ENCODE results near the gene KHDRBS1.

KHDRBS1 gene, protein sequence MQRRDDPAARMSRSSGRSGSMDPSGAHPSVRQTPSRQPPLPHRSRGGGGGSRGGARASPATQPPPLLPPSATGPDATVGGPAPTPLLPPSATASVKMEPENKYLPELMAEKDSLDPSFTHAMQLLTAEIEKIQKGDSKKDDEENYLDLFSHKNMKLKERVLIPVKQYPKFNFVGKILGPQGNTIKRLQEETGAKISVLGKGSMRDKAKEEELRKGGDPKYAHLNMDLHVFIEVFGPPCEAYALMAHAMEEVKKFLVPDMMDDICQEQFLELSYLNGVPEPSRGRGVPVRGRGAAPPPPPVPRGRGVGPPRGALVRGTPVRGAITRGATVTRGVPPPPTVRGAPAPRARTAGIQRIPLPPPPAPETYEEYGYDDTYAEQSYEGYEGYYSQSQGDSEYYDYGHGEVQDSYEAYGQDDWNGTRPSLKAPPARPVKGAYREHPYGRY

DNA sequence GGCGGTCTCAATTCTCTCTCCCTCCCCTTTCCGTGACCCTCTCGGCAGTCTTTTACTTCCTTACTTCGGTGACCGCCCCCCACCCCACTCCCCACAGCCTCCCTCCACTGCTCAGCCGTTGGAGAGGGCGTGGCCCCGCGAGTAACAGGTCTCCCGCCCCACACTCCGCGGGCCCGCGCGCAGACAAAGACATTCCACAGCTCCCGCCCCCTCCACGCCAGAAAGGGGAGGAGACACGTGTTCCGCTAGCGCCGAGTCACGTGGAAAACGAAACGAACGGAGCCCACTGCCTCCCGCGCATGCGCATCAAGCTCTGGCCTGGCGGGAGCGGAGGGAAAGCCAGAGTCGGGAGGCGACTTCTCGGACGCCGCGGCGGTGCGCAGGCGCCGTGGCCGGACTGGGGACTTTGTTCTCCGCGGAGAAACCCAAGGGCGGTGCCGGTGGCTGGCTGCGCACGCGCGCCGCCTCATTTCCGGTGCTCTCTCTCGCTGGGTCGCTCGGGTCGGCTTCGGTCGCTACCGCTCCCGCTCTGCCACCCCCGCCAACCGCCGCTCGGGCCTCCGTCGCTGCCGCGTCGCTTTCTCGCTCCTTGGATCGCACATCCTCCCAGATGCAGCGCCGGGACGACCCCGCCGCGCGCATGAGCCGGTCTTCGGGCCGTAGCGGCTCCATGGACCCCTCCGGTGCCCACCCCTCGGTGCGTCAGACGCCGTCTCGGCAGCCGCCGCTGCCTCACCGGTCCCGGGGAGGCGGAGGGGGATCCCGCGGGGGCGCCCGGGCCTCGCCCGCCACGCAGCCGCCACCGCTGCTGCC, at the start of gene KHDRBS1:
Gene KHDRBS1, plus strand, starts transcription at position 483 of the 813 bp plus-strand sequence. Its CDS starts 128 bp downstream, at position 611.
- FAIRE-seq (no peak), DNase-seq (ENCODE audit: insufficient read length, low spot score) (peak; percentile 94)
- TF ChIP-seq, protein P1, sequence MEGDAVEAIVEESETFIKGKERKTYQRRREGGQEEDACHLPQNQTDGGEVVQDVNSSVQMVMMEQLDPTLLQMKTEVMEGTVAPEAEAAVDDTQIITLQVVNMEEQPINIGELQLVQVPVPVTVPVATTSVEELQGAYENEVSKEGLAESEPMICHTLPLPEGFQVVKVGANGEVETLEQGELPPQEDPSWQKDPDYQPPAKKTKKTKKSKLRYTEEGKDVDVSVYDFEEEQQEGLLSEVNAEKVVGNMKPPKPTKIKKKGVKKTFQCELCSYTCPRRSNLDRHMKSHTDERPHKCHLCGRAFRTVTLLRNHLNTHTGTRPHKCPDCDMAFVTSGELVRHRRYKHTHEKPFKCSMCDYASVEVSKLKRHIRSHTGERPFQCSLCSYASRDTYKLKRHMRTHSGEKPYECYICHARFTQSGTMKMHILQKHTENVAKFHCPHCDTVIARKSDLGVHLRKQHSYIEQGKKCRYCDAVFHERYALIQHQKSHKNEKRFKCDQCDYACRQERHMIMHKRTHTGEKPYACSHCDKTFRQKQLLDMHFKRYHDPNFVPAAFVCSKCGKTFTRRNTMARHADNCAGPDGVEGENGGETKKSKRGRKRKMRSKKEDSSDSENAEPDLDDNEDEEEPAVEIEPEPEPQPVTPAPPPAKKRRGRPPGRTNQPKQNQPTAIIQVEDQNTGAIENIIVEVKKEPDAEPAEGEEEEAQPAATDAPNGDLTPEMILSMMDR (IDR thresholded peaks at IDR 0.05; ENCODE audit: insufficient read depth, missing control alignments) = no peak

DNA sequence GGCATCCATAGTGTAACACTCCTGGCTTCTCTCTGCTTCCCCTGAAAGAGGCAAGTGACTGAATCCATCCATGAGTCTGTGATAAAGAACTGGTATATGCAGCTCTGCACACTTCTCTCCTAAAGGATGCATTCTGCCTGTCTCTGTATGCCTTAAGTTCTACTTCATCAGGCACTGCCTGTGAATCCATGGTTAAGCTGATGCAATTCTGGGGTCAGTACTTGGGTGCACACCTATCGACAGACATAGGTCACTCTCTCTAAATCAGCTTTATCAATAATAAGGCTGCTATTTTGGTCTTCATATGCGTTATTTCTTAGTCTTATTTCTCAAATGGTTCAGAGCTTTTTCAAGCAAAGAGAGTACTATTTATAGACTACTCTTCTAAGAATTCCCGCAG, 42.8 kb upstream of the KHDRBS1 start:
- no peak for DNase-seq (ENCODE audit: insufficient read length, low spot score)
- no peak for FAIRE-seq
- TF ChIP-seq, protein P1 (IDR thresholded peaks at IDR 0.05; ENCODE audit: insufficient read depth, missing control alignments) = no peak

DNA sequence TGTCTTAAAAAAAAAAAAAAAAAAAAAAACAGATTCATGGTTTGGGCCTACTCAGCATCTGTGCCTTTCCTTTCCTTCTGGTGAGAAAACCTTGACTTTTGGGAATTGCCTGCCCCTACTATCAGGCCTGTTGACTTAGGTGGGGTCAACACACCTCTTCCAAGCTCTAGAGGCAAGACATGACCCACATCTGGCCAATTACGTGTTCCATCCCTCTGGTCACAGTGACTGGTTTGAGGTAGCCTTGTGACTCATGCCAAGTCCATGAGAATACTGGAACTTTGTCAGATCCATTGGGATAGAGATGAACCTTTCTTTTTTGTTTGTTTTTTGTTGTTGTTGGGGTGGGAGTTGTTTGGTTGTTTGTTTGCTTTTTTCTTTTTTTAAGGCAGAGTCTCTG, 37.3 kb upstream of the KHDRBS1 start:
- FAIRE-seq = no peak
- DNase-seq (ENCODE audit: insufficient read length, low spot score) = no peak
- TF ChIP-seq, protein P1 (IDR thresholded peaks at IDR 0.05; ENCODE audit: insufficient read depth, missing control alignments) = no peak

DNA sequence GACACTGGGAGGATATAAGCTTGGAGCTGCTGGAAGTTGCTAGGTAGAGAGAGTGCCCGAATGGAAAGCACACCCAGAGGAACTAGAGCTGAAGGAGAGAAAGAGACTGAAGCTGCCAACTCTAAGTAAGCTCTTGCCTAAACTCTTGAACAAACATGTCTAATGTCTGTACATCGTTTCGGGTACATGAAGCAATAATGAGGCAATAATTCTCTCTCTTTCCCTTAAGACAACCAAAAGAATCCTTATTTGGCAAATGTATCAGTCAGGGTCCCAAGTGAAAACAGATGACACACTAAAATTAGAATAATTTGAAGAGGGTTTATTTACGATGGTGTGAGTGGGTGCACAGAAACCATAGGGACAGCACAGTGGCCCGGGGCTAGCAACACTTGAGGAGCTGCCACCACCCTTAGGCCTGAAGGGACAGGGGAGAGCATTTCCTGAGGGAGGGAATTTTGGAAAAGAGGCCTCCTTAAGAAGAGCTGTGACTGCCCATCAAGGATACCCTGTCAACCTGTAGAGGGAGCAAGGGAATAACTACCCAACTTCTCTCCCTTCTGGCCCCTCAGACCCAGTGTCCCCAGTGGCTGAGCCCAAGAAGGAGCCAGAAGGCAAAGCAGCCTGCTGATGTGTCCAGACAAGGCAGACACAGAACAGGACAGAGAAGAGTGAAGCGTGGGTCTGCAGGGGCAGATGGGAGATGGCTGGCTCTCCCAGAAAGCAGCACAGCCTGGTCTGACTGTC, 36.1 kb upstream of the KHDRBS1 start:
- DNase-seq (ENCODE audit: insufficient read length, low spot score) (peak; percentile 31), FAIRE-seq (no peak)
- TF ChIP-seq, protein P1 (IDR thresholded peaks at IDR 0.05; ENCODE audit: insufficient read depth, missing control alignments) = peak; percentile 42

DNA sequence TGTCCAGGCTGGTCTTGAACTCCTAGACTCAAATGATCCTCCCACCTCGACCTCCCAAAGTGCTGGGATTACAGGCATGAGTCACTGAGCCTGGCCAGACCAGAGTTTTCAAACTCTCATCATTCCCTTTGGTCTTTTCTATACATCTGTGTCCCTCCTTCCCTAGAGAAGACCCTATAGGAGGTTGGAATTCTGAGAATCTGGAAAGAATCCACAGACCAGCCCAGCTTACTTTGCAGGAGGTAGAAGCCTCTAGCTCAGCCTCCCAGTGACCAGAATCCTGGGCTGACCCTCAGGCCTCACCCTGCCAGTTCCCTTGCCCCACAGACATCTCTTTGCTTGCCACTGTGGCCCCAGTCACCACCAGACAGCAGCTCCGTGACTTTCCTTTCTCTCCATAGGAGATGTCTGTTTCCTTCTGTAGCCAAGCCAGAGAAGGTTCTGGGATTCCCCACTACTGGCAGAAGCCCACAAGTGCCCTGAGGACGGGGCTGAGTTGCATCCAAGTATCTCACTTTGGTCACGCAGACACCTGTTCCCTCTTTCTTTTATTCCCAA, 34.7 kb upstream of the KHDRBS1 start:
- DNase-seq (ENCODE audit: insufficient read length, low spot score) (no peak), FAIRE-seq (no peak)
- TF ChIP-seq, protein P1 (IDR thresholded peaks at IDR 0.05; ENCODE audit: insufficient read depth, missing control alignments) = no peak

DNA sequence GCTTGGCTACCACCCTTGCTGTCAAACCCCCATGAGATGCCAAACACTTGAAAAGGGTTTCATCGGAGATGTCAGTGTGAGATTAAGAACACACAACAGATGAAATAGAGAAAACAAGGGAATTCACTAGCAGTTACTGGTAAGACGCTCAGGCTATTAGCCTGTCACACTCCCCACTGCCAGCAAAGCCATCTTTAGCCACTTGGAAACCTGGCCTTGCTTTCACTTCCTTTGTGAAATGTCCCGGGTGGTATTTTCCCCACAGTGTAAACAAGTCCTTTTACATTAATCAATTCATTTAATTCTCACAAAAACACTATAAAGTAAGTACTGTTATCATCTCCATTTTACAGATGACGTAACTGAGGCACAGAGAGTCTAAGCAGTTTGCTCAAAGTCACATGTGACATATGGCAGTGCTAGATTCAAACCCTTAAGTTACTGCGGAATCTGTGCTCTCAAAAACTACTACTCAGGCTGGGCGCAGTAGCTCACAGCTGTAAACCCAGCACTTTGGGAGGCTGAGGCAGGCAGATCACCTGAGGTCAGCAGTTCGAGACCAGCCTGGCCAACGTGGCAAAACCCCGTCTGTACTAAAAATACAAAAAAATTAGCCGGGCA, 32.7 kb upstream of the KHDRBS1 start:
- DNase-seq (ENCODE audit: insufficient read length, low spot score) = no peak
- FAIRE-seq = no peak
- TF ChIP-seq, protein P1 (IDR thresholded peaks at IDR 0.05; ENCODE audit: insufficient read depth, missing control alignments) = no peak
